IMR-90 (cell line): Measurements from ENCODE around the gene RPS6KA4. TPM values are rescaled to one million over a fixed set of nuclear protein-coding genes. Genes with fewer than 3 reads are reported as not detected.

ENCODE experiments used
- BHLHE40 ChIP-seq: fragments of 150-350 bp; IDR thresholded peaks from 2 replicates; pipeline ENCODE4 v1.6.1; 2016; ENCODE audit warnings: mild to moderate bottlenecking, low read depth, low read length
- CHD1 ChIP-seq: IDR thresholded peaks from 2 replicates; pipeline ENCODE4 v1.6.1; 2012; ENCODE audit warnings: low read depth, low read length, improper control_type of control experiment
- FOS ChIP-seq: fragments of 150-350 bp; IDR thresholded peaks from 2 replicates; pipeline ENCODE4 v1.6.1; 2016; ENCODE audit warnings: low read depth, low read length
- MAFK ChIP-seq: IDR thresholded peaks from 2 replicates; pipeline ENCODE4 v1.6.1; 2012; ENCODE audit warnings: low read depth, low read length, improper control_type of control experiment
- MAZ ChIP-seq: IDR thresholded peaks from 2 replicates; pipeline ENCODE4 v1.6.1; 2012; ENCODE audit warnings: low read depth, mild to moderate bottlenecking, low read length, improper control_type of control experiment, moderate library complexity, borderline replicate concordance
- POLR2A ChIP-seq: IDR thresholded peaks from 2 replicates; pipeline ENCODE4 v1.6.1; 2012; ENCODE audit warnings: mild to moderate bottlenecking, low read depth, low read length
- RAD21 ChIP-seq: IDR thresholded peaks from 2 replicates; pipeline ENCODE4 v1.6.1; 2012; ENCODE audit warnings: low read length, improper control_type of control experiment
- RCOR1 ChIP-seq: IDR thresholded peaks from 2 replicates; pipeline ENCODE4 v1.6.1; 2012; ENCODE audit warnings: mild to moderate bottlenecking, low read length, improper control_type of control experiment; ENCODE audit not compliant: insufficient replicate concordance
- polyA plus RNA-seq, 3 experiments: library from polyadenylated mRNA; depleted of rRNA; stranded (reverse); fragments of >200 nt; gene quantifications; 2 replicates each; pipeline ENCODE4 v1.2.3, GENCODE V29; 2012; ENCODE audit warnings: low replicate concordance in 1 of 3
- total RNA-seq: library from RNA; depleted of rRNA; stranded (reverse); fragments of >200 nt; gene quantifications from 2 replicates; pipeline ENCODE4 v1.2.3, GENCODE V29; 2012

The RPS6KA4 gene
- total and polyA plus RNA-seq, 2 of the 4 experiments (the other 2 are of a cell fraction): 38.8 to 52.9 TPM

DNA sequence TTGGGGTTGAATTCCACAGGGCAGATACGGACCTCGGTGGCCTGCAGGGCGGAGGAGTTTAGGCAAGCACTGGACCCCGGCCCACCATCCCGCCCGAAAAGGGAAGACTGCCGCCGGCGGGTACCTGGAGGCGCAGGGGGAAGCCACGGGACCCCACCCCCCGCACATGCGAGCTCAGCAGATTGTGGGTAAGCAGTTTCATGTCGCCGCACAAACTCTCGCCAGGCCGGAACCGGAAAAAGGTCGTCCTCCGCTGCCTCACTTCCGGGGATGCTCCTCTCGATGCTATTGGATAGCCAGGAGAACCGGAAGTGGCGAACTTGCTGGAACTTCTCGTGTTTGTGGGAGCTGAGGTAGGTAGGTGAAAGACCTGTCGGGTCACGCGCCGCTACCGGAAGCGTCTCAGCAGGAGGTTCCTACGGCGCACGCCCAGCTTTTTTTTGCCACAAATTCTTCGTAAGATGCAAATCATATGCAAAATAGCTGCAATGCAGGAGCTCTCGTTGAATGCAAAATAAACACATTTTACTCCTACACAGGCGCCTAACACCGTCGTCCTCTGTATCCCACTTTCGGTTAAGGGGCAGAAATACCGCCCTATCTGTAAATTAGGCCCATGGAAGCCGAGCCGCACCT, 41.5 kb upstream of the RPS6KA4 start, which contains the start of gene TRMT112 (continued):
- TF ChIP-seq CHD1 (peak; percentile 70; the same call in 1 of the 2 replicates), POLR2A (peak; percentile 65), BHLHE40 (peak; percentile 59), RAD21 (no peak), FOS (no peak), MAZ (no peak; the same call in 1 of the 2 replicates), MAFK (peak; percentile 88), RCOR1 (peak; percentile 32)
